WI38 (cell line): ENCODE measurements around the gene SLC6A9.

ENCODE experiments used
- H3K4me3 ChIP-seq: 2 replicates; pipeline ENCODE4 v1.5.1; 2011; ENCODE audit warnings: low read depth, mild to moderate bottlenecking, control low read depth, low read length
- TF ChIP-seq, protein P1 (sequence below): IDR thresholded peaks from 2 replicates; pipeline ENCODE4 v1.5.1; 2012; ENCODE audit warnings: low read depth, mild to moderate bottlenecking, control low read depth, low read length

The SLC6A9 gene

GRCh38 chr1:43947061-43947873 is 84.0 kb downstream of the SLC6A9 start:
- TF ChIP-seq, protein P1, sequence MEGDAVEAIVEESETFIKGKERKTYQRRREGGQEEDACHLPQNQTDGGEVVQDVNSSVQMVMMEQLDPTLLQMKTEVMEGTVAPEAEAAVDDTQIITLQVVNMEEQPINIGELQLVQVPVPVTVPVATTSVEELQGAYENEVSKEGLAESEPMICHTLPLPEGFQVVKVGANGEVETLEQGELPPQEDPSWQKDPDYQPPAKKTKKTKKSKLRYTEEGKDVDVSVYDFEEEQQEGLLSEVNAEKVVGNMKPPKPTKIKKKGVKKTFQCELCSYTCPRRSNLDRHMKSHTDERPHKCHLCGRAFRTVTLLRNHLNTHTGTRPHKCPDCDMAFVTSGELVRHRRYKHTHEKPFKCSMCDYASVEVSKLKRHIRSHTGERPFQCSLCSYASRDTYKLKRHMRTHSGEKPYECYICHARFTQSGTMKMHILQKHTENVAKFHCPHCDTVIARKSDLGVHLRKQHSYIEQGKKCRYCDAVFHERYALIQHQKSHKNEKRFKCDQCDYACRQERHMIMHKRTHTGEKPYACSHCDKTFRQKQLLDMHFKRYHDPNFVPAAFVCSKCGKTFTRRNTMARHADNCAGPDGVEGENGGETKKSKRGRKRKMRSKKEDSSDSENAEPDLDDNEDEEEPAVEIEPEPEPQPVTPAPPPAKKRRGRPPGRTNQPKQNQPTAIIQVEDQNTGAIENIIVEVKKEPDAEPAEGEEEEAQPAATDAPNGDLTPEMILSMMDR = no peak
- H3K4me3 ChIP-seq = peak overlapping the region; percentile 88
